H54 (cell line): ENCODE measurements around the gene STAB2.

Experiments
- DNase-seq: peaks from one replicate; pipeline ENCODE4 v3.0.0; 2011; ENCODE audit warnings: low spot score, mixed read lengths; ENCODE audit not compliant: insufficient read length
- FAIRE-seq: peaks from 3 replicates; lab custom pipeline; 2011; peaks lifted over from hg19 to GRCh38; lab: Jason Lieb, UNC
- POLR2A ChIP-seq: IDR thresholded peaks from 2 replicates; pipeline ENCODE4 v1.6.1; 2011; ENCODE audit warnings: low read depth, mild to moderate bottlenecking, low read length

The STAB2 gene

DNA sequence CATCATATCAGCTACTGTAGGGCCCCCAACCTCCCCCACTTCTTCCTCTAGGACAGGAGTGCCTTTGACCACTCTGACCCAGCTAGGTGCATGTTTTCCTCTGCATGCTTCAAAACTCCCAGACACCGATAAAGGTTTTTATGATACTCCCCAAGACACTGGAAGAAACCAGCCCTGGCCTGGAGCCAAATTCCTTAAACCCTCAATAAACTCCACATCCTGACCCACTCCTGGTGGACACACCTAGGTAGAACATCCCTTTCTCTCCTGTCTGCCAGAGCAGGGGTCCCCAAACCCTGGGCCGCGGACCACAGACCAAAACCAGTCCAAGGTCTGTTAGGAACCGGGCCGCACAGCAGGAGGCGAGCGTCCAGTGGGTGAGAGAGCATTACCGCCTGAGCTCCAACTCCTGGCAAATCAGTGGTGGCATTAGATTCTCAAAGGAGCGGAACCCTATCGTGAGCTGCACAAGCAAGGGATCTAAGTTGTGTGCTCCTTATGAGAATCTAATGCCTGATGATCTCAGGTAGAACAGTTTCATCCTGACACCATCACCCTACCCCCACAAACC is 204.4 kb downstream of the STAB2 start:
- DNase-seq (no peak), FAIRE-seq (no peak)
- TF ChIP-seq POLR2A = no peak

DNA sequence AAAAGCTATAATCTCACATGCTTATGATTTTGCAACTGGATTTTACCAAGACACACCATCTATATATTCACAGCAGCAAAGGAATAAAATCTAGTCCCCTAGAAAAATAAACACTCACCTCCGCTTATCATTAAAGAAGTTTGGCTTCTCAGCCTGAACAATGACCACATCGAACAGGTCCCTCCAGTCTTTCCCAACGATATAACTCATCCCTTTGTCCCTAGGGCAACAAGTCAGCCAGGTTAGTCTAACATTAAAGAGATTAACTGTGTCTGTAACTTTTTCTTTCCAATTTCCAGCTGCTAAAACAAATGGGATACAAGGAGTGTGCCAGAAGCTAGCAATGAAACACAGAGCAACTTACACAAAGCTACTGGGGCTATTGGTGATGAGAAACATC is 206.0 kb downstream of the STAB2 start:
- FAIRE-seq (no peak), DNase-seq (no peak)
- no peak for TF ChIP-seq POLR2A

DNA sequence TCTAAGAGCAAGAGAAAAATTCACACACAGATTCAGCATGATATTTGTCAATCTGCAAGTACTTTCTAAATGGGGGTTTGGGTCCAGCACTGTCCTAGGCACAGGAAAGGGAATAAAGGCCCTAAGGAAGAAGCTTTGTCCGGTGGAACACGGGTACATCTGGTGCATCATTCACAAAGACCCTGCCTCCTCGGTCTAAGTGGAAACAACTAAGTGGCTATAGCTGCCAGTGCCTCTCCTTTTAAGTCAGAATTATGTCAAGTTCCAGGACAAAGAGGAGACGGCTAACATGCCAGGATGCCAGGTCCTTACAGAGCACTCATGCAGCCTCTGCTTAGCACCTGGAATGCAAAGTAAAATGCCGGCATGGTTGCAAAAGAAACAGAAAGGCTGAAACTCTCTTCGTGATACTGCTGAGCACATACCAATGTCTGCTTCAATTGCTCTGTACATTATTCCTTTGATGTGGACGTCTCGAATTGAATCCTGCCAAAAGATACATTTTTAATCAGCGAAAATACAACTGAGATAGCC is 206.5 kb downstream of the STAB2 start:
- no peak for DNase-seq
- peak; percentile 36 for FAIRE-seq
- no peak for TF ChIP-seq POLR2A

DNA sequence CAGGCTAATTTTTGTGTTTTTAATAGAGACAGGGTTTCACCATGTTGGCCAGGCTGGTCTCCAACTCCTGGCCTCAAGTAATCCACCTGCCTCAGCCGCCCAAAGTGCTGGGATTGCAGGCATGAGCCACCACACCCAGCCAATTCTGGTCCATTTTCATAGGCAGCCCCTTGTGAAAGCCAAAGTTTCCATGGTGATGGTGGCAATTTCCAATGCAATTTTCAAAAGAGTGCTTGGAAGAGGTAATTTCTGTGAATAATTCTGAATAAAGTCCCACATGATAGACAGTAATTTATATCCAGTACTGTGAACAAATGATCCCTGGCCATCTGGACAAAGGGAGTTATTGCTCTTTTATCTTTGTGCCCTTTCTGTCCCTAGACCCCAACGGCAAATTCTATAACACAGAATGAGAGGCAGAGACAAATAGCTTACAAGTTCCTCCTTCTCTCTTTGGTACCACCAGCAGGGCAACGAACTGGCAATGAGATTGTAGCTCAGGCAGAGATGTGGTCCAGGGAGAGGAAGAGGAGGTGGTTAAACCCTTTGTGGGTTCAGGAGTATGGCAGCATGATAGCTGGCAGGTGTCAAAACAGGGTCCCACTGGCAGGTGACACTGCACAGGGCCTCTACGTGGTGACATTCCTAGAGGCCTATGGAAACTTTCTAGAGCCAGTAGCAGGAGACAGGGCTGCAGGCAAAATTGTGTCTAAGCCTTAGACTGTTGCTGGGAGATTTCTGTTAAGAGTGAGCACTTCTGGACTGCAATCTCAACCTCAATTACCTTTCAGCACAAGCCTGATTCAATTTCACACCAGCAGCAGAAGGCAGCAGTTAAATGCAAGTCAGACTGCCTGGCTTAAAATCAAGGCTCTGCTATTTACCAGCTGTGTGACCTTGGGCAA is 207.5 kb downstream of the STAB2 start:
- FAIRE-seq (no peak), DNase-seq (no peak)
- TF ChIP-seq POLR2A = no peak

DNA sequence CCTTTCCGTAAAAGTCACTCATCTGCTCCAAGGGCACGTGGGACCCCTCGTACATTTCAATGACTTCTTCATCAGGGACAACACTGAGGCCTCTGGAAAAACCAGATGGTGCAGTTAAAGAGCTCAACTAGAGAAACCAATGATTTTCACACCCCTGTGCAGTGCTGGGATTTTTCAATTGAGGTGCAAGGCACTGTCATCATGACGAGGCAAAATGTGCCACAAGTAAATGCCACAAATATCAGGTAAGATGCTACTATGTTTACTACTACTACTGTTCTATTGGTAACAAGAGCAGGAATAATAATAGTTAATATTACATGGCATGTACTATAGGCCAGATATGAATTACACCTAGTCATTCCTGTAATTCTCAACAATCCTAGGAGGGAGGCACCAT is 211.5 kb downstream of the STAB2 start:
- no peak for TF ChIP-seq POLR2A
- no peak for FAIRE-seq
- DNase-seq = no peak

DNA sequence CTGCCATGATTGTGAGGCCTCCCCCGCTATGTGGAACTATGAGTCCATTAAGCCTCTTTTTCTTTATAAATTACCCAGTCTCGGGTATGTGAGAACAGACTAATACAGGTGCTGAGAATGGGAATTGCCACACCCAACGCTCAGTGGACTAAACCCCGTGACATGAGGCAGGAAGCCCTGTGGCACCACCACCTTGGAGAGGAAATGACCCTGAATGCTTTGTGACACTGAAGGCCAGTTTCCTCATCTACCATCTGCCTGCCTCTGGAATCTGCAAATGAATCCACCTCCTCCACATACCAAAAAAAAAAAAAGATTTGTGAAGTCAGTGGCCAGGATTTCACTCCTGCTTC is 212.4 kb downstream of the STAB2 start:
- TF ChIP-seq POLR2A = no peak
- no peak for FAIRE-seq
- DNase-seq = no peak

DNA sequence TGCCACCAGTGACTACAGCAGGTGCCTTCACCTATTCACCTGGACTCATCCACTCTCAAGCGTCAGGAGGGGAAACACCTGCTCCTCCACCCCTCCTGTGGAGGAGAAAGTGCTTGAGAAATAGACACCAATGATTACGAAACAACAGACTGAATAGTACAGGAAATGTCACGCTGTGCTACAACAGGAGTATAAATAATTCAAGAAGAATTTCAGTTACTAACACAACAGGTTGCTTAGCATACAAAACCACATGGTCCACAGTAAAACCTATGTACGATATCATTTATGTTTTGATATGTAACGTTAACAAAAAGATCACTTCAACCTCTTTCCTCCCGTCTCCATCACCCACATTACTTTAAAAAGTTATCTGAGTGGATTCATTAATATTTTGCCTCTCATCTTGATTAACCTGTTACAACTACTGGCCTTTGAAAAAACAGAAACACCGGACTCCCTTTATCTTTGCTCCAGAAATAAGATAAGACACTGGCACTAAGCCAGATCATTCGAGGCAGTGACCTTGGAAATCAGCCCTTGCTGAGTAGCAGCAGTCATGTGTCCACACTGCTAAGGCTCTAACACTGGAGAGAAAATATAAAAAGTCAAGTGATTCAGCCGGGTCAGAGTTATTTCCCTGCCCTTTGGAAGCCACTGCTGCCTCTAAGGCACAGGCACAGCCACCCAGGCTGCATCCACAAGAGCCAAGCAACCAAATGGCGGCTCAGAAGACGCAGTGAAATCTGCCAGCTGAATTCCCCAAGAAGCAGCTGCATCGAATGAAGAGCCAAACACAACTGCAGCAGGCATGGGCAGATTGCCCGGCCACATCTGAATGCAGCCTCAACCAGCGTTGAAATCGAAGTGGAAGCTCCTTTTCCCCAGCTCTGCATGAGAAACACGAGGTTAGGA is 213.0 kb downstream of the STAB2 start:
- peak; percentile 65 for FAIRE-seq
- TF ChIP-seq POLR2A = no peak
- DNase-seq = peak; percentile 45

DNA sequence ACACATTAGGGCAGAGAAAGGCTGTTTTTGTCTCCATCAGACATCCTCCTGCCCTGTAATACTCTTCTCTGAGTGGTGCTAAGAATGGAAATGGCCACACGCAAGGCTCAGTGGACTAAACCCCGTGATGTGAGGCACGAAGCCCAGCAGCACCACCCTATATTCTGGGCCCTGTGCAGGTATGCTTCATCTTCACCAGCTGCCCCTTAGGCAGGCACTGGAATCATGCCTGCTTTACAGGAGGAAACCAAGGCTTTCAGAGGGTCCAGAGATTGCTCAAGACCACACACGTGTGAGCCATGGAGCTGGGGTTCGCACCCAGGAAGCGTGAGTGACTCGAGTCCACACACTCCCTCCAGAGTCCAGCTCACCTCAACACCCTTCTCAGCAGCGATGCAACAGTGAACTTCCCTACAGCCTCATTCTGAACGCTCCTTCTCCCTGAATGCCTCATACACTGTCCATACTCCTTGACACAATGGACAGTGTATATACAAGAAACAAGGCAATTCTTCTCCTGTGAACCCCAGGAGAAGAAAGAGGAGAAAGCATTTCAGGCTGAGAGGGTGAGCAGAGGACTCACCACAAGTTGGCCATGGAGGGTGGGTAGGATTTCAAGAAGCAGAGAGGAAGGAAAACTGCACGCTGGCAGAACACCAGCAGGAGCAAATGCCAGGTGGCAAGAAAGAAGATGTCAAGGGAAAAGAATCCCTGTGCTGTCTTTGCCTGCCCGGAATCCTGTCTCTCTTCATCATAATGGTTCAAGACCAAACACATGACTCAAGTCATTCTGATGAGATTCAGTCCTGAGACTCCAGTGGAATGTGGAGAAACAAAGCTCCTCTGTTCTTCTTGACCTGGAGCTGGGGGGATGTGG is 214.9 kb downstream of the STAB2 start:
- no peak for TF ChIP-seq POLR2A
- peak; percentile 89 for FAIRE-seq
- DNase-seq = peak; percentile 26

DNA sequence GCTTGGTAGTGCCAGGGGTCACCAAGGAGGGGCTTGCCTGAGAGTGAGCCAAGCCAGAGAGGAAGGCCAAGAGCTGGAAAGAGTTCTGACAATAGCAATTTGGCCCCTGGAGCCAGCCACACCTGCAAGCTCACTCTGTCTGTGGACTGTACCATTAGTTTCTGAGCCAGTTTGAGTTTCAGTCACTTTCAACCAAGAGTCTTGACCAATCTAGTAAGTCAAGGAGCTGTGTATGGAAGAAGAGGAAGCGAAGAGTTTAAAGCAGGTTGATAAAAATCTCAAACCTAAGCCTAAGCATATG is 215.5 kb downstream of the STAB2 start:
- DNase-seq = no peak
- no peak for TF ChIP-seq POLR2A
- no peak for FAIRE-seq

DNA sequence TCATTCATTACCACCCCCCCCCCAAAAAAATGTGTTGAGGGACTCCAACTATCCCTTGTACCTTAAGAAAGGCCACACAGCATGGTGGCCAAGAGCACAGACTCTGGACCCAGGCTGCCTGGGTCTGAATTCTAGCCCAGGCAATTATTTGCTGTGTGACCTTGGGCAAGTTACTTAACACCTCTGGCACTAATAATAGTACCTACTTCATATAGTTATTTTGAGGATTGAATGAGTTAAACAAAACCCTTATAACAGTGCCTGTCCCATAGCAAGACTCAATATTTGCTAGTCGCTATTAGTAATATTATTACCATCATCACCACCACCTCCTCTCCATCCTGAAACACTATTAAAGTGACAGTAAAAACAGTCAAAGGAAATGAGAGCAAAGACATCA is 216.8 kb downstream of the STAB2 start:
- TF ChIP-seq POLR2A = no peak
- FAIRE-seq (no peak), DNase-seq (no peak)

DNA sequence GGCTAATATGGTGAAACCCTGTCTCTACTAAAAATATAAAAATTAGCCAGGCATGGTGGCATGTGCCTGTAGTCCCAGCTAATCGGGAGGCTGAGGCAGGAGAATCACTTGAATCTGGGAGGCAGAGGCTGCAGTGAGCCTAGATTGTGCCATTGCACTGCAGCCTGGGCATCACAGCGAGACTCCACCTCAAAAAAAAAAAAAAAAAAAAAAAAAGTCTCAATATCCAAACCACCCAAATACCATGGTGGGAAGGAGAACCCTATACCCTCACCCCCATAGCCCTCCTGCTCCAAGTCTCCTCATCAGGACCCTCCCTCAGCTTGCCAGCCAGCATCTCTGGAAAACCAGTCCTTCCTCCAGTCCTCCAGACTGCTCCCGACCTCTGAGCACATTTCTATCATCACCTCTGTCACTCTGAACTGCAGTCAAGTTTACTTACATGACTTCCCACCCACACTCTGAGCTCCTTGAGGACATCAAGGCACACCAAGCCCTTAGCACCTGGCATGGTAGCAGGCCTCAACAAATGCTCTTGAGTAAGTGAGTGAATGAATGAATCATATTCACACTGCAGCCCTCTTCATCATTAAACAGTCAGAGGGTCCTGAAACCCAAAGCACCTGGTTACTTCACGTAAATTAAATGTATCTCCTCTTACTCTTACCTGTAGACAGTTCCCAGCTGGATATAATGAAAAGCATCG is 218.7 kb downstream of the STAB2 start:
- TF ChIP-seq POLR2A = no peak
- no peak for FAIRE-seq
- DNase-seq = no peak

DNA sequence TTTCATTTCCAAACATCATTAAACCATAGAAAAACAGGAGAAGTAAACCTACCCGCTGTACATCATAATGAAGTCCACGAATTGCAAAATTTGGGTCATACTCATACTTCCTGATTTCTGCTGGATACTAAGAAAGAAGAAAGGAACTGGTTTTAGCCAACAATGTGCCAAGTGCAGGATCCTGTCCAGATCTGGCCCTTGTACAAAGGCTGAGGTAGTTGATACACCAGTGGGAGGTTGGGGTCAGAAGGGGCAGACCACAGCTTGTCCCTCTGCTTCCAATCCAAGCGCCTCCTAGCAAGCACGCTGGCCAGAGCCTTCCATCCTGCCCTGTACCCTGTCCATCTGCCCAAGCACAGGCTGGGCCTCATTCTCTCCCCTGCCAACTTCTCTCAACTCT is 219.7 kb downstream of the STAB2 start:
- DNase-seq (no peak), FAIRE-seq (peak; percentile 70)
- TF ChIP-seq POLR2A = no peak
